Measurements from ENCODE around the gene FAM118B. TPM values are rescaled to one million over a fixed set of nuclear protein-coding genes. Genes with fewer than 3 reads are reported as not detected.
A peak's percentile ranks its signal among the peaks of the same experiment; 100 is the strongest.

Gene FAM118B
- total RNA-seq, 1 experiment from 2014 or later, result 41.6 TPM

DNA sequence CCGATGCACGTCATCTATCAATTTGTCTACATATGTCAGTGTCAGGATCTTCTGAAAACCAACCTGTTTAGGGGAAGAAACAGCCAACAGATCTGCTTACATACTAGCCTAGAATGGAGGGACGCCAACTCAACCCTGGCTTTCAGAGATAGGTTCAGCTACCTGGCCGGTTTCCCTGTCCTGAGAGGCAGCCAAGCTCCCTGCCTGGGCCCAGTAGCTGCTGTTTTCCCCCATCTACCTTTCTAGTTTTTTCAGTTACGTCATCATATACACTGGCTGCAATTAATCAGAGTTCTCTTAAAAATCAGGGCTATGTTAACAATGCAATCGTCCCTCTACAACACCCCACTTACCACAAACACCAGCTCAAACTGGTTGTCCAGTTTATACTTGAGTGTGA is 56.1 kb downstream of the FAM118B start:
- Histone ChIP-seq H3K4me3 (ENCODE audit: low read depth in 2 of 2, low read length in 2 of 2) (peak overlapping the region; percentile 80 to 91), H3K9me3 (ENCODE audit: control insufficient read depth, insufficient read depth, low read depth, low read length) (no peaks in the 10 kb centered on the region), H3K27ac (ENCODE audit: low read length) (peak overlapping the region; percentile 97), H3K4me1 (ENCODE audit: control insufficient read depth, insufficient read depth, low read length) (peaks cover 8% of the 10 kb centered on the region), H3K36me3 (ENCODE audit: control insufficient read depth, insufficient read depth, low read length) (peaks cover 37% of the 10 kb centered on the region), H3K27me3 (ENCODE audit: control insufficient read depth, insufficient read depth, low read length) (no peaks in the 10 kb centered on the region)
- in situ Hi-C loops (cut with HindIII; ENCODE audit: low pct_unique_long_range_greater_than_20kb, low sequenced_read_pairs) (no loop called here), intact Hi-C loops (cut with micrococcal nuclease; ENCODE audit: unreplicated experiment) (no loop called here)
- CTCF ChIA-PET, result no interaction called here
- DNase-seq (ENCODE audit: low read depth, low spot score), result no peak
- TSS peak; percentile 77 for BruUV-seq (replicated peaks)
- ATAC-seq, result no peak
- POLR2A ChIA-PET, result no interaction called here
- TF ChIP-seq POLR2AphosphoS5 (IDR thresholded peaks at IDR 0.05; ENCODE audit: low read depth, low read length) (no peak; the same call in 1 of the 2 replicates), SIN3A (IDR thresholded peaks at IDR 0.05; ENCODE audit: borderline replicate concordance, insufficient read depth, low read depth, low read length) (no peak), TCF7L2 (IDR thresholded peaks at IDR 0.05; ENCODE audit: low read depth, low read length) (no peak), REST (IDR thresholded peaks at IDR 0.05; ENCODE audit: insufficient read depth in 1 of 2, low read depth in 2 of 2, low read length in 1 of 2) (no peak)
- TF ChIP-seq, protein P1, sequence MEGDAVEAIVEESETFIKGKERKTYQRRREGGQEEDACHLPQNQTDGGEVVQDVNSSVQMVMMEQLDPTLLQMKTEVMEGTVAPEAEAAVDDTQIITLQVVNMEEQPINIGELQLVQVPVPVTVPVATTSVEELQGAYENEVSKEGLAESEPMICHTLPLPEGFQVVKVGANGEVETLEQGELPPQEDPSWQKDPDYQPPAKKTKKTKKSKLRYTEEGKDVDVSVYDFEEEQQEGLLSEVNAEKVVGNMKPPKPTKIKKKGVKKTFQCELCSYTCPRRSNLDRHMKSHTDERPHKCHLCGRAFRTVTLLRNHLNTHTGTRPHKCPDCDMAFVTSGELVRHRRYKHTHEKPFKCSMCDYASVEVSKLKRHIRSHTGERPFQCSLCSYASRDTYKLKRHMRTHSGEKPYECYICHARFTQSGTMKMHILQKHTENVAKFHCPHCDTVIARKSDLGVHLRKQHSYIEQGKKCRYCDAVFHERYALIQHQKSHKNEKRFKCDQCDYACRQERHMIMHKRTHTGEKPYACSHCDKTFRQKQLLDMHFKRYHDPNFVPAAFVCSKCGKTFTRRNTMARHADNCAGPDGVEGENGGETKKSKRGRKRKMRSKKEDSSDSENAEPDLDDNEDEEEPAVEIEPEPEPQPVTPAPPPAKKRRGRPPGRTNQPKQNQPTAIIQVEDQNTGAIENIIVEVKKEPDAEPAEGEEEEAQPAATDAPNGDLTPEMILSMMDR (IDR thresholded peaks at IDR 0.05), result no peak

- in situ Hi-C loops (cut with HindIII; ENCODE audit: low pct_unique_long_range_greater_than_20kb, low sequenced_read_pairs), result no loop called here
- Histone ChIP-seq H3K27ac (ENCODE audit: low read length) (peak overlapping the region; percentile 97), H3K4me1 (ENCODE audit: control insufficient read depth, insufficient read depth, low read length) (peaks cover 8% of the 10 kb centered on the region), H3K9me3 (ENCODE audit: control insufficient read depth, insufficient read depth, low read depth, low read length) (no peaks in the 10 kb centered on the region), H3K27me3 (ENCODE audit: control insufficient read depth, insufficient read depth, low read length) (no peaks in the 10 kb centered on the region), H3K36me3 (ENCODE audit: control insufficient read depth, insufficient read depth, low read length) (peaks cover 36% of the 10 kb centered on the region), H3K4me3 (ENCODE audit: low read depth in 2 of 2, low read length in 2 of 2) (peak overlapping the region; percentile 80 to 91)
- DNase-seq (ENCODE audit: low read depth, low spot score) (no peak), ATAC-seq (peak; percentile 62)
- CTCF ChIA-PET, result interaction anchor here (0.6 kb wide), 1 partner anchor 854 kb away, joined by 4 read pairs; no protein-coding TSS in a partner anchor
- POLR2A ChIA-PET, result no interaction called here
- no TSS peak for BruUV-seq (replicated peaks)
- intact Hi-C loops (cut with micrococcal nuclease; ENCODE audit: unreplicated experiment), result no loop called here
- TF ChIP-seq POLR2AphosphoS5 (IDR thresholded peaks at IDR 0.05; ENCODE audit: low read depth, low read length) (no peak), REST (IDR thresholded peaks at IDR 0.05; ENCODE audit: insufficient read depth in 1 of 2, low read depth in 2 of 2, low read length in 1 of 2) (no peak), TCF7L2 (IDR thresholded peaks at IDR 0.05; ENCODE audit: low read depth, low read length) (no peak), SIN3A (IDR thresholded peaks at IDR 0.05; ENCODE audit: borderline replicate concordance, insufficient read depth, low read depth, low read length) (no peak)
- TF ChIP-seq, protein P1 (IDR thresholded peaks at IDR 0.05), result no peak
Measured at GRCh38 chr11:126268361-126268707, 56.8 kb downstream of the FAM118B start.

All from Panc1 (cell line).